Umbilical cord (tissue), 2 donors: Measurements from ENCODE around the gene EVA1A. TPM values are rescaled to one million over a fixed set of nuclear protein-coding genes. Genes with fewer than 3 reads are reported as not detected.

ENCODE experiments used
- DNase-seq: peaks from one replicate; pipeline ENCODE4 v3.0.0-alpha.2; 2015; ENCODE audit warnings: low spot score
- total RNA-seq: library from RNA; depleted of rRNA; stranded (reverse); fragments of >200 nt; gene quantifications from one replicate; pipeline ENCODE4 v1.2.3, GENCODE V29; 2014; ENCODE audit warnings: low replicate concordance; ENCODE audit not compliant: insufficient read depth

Gene EVA1A
- total RNA-seq, 1 donor from 2014 or later = 14.4 TPM

- DNase-seq = no peak
Measured at GRCh38 chr2:75450068-75450467, 110.7 kb downstream of the EVA1A start.

- DNase-seq = no peak
Measured at GRCh38 chr2:75447176-75447575, 113.6 kb downstream of the EVA1A start.

Other genes starting within 250 kb of the EVA1A start
- 43.8 TPM for gene MRPL19, start 85.8 kb upstream of the EVA1A start, total RNA-seq
- 22.9 TPM for gene GCFC2, start 150.0 kb upstream of the EVA1A start, total RNA-seq